GM19324 (cell line): ENCODE results near the gene KIF18A.

Source experiments
- ATAC-seq: cut with Tn5 transposase; IDR thresholded peaks from one replicate; pipeline ENCODE4 v1.9.1; 2021; ENCODE audit warnings: mild to moderate bottlenecking, moderate library complexity; ENCODE audit not compliant: unreplicated experiment, low FRiP score

KIF18A gene

DNA sequence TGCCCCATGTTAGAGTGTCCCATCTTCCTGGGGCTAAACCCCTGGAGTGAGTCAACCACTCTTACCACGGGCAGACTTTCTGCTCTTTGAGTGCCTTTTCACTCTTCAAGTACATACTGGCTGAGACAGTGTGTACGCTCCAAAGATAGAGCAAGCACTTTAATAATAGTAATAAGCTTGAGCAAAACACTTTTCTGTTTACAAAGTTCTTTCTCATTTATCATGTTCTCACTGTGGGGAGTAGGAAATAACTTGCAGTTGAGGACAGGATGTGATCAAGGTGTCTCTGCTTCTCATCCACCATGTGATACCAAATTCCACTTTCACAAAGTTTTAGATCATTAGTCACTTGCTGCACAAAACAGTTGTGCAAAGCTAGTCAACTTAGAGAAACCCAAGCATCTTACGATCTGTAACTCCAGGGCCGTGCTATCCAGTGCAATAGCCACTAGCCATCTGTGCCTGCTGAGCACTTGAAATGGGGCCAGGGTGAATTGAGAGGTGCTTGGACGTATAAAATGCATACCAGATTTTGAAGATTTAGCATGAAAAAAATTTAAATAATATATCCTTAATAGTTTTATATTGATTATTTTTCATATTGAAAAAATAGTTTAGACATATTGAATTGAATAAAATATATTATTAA lies 135.3 kb downstream of the KIF18A start:
- no peak for ATAC-seq

- ATAC-seq: no peak
Observed at GRCh38 chr11:27971171-27971570, 136.8 kb downstream of the KIF18A start.
